Left forelimb (tissue), 1 donor: ENCODE results near the gene WSCD2.
A peak's percentile ranks its signal among the peaks of the same experiment; 100 is the strongest.

Experiments
- DNase-seq: peaks from one replicate; pipeline ENCODE4 v3.0.0-alpha.2; 2018; ENCODE audit warnings: low spot score

WSCD2 gene

GRCh38 chr12:108129017-108129812 is at the start of gene WSCD2:
TSS of gene WSCD2 (plus strand) at chr12:108129288. CDS start at chr12:108195833, 66,545 bp downstream.
- DNase-seq = peak; percentile 71

GRCh38 chr12:108079721-108080120 is 49.4 kb upstream of the WSCD2 start:
- no peak for DNase-seq

- DNase-seq = no peak
These were observed 48.7 kb upstream of the WSCD2 start for GRCh38 chr12:108080363-108080762.

- DNase-seq = no peak
These were observed 46.6 kb upstream of the WSCD2 start for GRCh38 chr12:108082485-108082884.

GRCh38 chr12:108087900-108088299 is 41.2 kb upstream of the WSCD2 start:
- DNase-seq = no peak

- DNase-seq = no peak
These were observed 38.8 kb upstream of the WSCD2 start for GRCh38 chr12:108090107-108090899.

GRCh38 chr12:108090932-108091678 is 38.0 kb upstream of the WSCD2 start:
- peak; percentile 66 for DNase-seq

GRCh38 chr12:108091679-108092051 is 37.4 kb upstream of the WSCD2 start:
- DNase-seq = no peak

GRCh38 chr12:108093209-108093608 is 35.9 kb upstream of the WSCD2 start:
- DNase-seq = no peak

GRCh38 chr12:108094056-108094649 is 34.9 kb upstream of the WSCD2 start:
- DNase-seq = no peak

- no peak for DNase-seq
These were observed 31.8 kb upstream of the WSCD2 start for GRCh38 chr12:108097160-108097911.

GRCh38 chr12:108098374-108098773 is 30.7 kb upstream of the WSCD2 start:
- no peak for DNase-seq

- DNase-seq = no peak
These were observed 30.0 kb upstream of the WSCD2 start for GRCh38 chr12:108099073-108099472.

GRCh38 chr12:108099778-108100489 is 29.2 kb upstream of the WSCD2 start:
- DNase-seq = no peak

GRCh38 chr12:108101605-108102175 is 27.4 kb upstream of the WSCD2 start:
- no peak for DNase-seq

- DNase-seq = no peak
These were observed 26.7 kb upstream of the WSCD2 start for GRCh38 chr12:108102363-108102762.

GRCh38 chr12:108103087-108103486 is 26.0 kb upstream of the WSCD2 start:
- no peak for DNase-seq

- no peak for DNase-seq
These were observed 25.6 kb upstream of the WSCD2 start for GRCh38 chr12:108103517-108103916.

- no peak for DNase-seq
These were observed 24.4 kb upstream of the WSCD2 start for GRCh38 chr12:108104657-108105056.

GRCh38 chr12:108106599-108106998 is 22.5 kb upstream of the WSCD2 start:
- no peak for DNase-seq
